HEK293T (cell line): ENCODE data around the gene KCNIP1.

Experiments used
- FOXK2 ChIP-seq: fragments of 450-650 bp; IDR thresholded peaks from 2 replicates; pipeline ENCODE4 v1.6.1; 2016; ENCODE audit warnings: mild to moderate bottlenecking
- L3MBTL2 ChIP-seq: fragments of 450-650 bp; conservative IDR thresholded peaks from 2 replicates; pipeline ENCODE4 v1.6.1; 2016; ENCODE audit warnings: mild to moderate bottlenecking
- LEF1 ChIP-seq: fragments of 450-650 bp; IDR thresholded peaks from 2 replicates; pipeline ENCODE4 v1.6.1; 2017; ENCODE audit warnings: mild to moderate bottlenecking, borderline replicate concordance
- SUZ12 ChIP-seq: fragments of 450-650 bp; IDR thresholded peaks from 2 replicates; pipeline ENCODE4 v1.6.1; 2016; ENCODE audit warnings: mild to moderate bottlenecking
- TARDBP ChIP-seq: fragments of 450-650 bp; IDR thresholded peaks from 2 replicates; pipeline ENCODE4 v1.6.1; 2016

DNA sequence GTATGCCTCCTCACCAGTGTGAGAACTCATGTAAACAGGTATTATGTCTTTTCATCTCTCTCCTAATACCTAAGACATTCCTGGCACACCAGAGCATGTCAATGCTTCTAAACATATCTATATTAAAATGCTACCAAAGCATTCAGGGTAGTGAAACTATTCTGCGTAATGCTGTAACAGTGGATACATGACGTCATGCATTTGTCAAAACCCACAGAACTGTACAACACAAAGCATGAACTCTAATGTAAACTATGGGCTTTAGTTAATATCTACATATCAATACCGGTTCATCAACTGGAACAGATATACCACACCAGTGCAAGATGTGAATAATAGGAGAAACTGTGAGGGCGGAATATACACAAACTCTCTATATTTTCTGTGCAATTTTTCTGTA lies 207.5 kb downstream of the KCNIP1 start:
- TF ChIP-seq SUZ12, result no peak
- TF ChIP-seq TARDBP, result no peak
- TF ChIP-seq L3MBTL2, result no peak
- no peak for TF ChIP-seq FOXK2
- no peak for TF ChIP-seq LEF1
